Measurements from ENCODE around the gene PSMD14.

Gene PSMD14

DNA sequence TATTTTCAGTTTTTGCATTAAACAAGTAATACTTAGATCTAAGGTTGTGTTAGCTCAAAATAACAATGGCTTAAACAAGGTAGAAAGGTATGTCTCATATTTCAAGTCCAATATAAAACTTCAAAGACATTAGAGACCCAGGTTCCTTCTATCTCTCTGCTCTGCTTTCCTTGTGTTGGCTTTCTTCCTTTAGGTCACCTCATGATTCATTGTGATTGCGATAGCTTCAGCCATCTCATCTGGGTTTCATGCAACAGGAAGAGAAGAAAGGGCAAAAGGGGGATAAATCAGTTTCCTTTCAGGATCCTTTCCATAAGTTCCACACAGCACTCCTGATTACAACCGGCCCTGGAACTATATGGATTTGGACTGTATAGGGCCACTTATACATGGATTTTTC is 91.9 kb downstream of the PSMD14 start:
- TF ChIP-seq, protein P1, sequence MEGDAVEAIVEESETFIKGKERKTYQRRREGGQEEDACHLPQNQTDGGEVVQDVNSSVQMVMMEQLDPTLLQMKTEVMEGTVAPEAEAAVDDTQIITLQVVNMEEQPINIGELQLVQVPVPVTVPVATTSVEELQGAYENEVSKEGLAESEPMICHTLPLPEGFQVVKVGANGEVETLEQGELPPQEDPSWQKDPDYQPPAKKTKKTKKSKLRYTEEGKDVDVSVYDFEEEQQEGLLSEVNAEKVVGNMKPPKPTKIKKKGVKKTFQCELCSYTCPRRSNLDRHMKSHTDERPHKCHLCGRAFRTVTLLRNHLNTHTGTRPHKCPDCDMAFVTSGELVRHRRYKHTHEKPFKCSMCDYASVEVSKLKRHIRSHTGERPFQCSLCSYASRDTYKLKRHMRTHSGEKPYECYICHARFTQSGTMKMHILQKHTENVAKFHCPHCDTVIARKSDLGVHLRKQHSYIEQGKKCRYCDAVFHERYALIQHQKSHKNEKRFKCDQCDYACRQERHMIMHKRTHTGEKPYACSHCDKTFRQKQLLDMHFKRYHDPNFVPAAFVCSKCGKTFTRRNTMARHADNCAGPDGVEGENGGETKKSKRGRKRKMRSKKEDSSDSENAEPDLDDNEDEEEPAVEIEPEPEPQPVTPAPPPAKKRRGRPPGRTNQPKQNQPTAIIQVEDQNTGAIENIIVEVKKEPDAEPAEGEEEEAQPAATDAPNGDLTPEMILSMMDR (IDR thresholded peaks at IDR 0.05; ENCODE audit: low read depth, low read length, missing control alignments): no peak
- no peak for DNase-seq (ENCODE audit: low read depth)
- no peak overlapping the region for H3K4me3 ChIP-seq (ENCODE audit: low read depth, low read length)
- in situ Hi-C loops (cut with HindIII; ENCODE audit: low sequenced_read_pairs): no loop called here

DNA sequence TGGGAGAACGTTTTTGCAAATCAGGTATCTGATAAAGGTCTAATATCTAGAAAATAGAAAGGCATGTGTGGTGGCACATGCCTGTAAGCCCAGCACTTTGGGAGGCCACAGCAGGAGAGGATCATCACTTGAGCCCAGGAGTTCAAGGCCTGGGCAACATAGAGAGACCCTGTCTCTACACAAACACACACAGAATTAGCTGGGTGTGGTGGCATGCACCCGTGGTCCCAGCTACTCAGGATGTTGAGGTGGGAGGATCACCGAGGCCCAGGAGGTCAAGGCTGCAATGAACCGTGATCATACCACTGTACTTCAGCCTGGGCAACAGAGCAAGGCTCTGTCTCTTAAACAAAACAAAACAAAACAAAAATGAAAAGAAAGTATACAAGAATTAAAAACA is 94.1 kb downstream of the PSMD14 start:
- in situ Hi-C loops (cut with HindIII; ENCODE audit: low sequenced_read_pairs): no loop called here
- H3K4me3 ChIP-seq (ENCODE audit: low read depth, low read length): no peak overlapping the region
- TF ChIP-seq, protein P1 (IDR thresholded peaks at IDR 0.05; ENCODE audit: low read depth, low read length, missing control alignments): no peak
- no peak for DNase-seq (ENCODE audit: low read depth)

DNA sequence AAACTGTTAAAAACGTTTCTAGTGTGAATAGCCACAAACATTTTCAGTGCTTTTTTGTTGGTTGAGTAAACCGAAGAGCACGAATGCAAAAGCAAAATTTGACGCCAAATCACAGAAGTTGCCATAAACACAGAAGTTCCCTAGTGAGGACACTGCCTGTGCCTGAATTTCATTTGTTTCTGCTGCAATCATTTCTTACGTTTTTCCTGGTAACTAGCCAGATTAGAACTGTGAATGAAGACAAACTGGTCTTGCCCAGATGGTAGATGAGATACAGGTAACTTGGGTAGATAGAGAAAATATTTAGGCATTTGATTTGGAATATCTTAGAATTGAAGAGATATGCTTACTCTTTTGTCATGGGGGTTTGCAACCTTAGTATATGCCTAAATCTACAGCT is 98.1 kb downstream of the PSMD14 start:
- H3K4me3 ChIP-seq (ENCODE audit: low read depth, low read length): no peak overlapping the region
- TF ChIP-seq, protein P1 (IDR thresholded peaks at IDR 0.05; ENCODE audit: low read depth, low read length, missing control alignments): no peak
- in situ Hi-C loops (cut with HindIII; ENCODE audit: low sequenced_read_pairs): no loop called here
- DNase-seq (ENCODE audit: low read depth): no peak

DNA sequence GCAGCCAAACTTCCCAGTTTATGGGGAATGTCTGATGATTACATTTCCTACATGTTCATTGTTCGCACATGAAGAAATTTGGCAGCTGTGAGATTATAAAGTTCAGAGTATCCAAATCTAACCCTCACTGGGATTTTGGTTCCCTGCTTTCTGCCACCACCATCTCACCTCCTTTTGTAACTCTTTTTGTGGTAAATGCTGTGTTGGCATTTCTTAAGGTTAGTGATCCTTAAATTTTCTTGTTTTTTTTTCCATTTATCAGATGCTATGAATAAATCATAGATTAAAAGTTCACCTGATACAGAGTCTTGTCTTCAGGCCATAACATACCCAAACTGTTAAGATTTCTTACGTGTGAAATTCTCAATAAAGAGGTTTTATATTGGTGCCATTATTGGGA is 99.4 kb downstream of the PSMD14 start:
- H3K4me3 ChIP-seq (ENCODE audit: low read depth, low read length): no peak overlapping the region
- TF ChIP-seq, protein P1 (IDR thresholded peaks at IDR 0.05; ENCODE audit: low read depth, low read length, missing control alignments): no peak
- no peak for DNase-seq (ENCODE audit: low read depth)
- in situ Hi-C loops (cut with HindIII; ENCODE audit: low sequenced_read_pairs): no loop called here

DNA sequence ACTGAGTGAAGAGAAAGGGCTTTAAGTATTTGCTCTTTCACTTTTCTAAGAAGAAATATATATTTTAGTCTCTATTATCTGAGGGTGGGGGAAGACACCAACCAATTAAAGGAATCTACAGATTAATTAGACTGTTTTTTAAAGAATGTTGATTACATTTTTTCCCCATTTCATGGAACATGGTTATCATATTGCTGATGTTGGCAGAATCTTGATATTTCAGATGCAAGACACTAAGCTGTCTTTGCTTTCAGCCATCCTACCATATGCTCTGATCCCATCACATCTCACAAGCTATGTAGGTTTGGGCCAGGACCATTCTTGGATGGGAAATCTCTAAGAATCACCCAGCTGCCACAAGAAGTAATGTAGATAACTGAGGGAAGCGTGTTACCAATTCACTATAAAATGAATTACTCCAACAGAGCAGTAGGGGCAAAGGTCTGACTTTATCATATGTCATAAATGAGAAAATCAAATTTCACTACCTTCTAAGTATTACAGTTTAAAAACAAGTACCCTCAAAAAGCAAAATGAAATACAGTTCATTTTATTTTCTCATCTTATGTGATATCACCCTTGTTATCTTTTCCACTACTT is 101.2 kb downstream of the PSMD14 start:
- no peak for DNase-seq (ENCODE audit: low read depth)
- in situ Hi-C loops (cut with HindIII; ENCODE audit: low sequenced_read_pairs): no loop called here
- no peak overlapping the region for H3K4me3 ChIP-seq (ENCODE audit: low read depth, low read length)
- TF ChIP-seq, protein P1 (IDR thresholded peaks at IDR 0.05; ENCODE audit: low read depth, low read length, missing control alignments): no peak

DNA sequence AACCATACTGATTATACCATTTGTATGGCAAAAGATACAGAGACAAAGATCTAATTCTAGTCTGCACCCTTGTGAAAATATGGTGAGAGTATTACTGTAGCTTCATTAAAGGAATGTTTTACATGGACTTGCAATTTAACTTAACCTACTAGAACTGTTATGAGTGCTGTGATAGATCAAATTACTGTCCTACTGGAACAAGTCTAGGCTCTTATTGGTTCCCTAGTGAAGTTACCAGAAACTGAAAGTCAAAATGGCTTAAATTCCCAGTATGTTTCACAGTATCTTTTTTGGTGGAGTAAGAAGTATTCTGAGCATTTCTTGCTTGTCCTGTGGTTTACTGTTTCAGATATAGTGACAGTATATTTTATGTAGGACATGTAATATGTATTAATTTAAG is 104.1 kb downstream of the PSMD14 start:
- TF ChIP-seq, protein P1 (IDR thresholded peaks at IDR 0.05; ENCODE audit: low read depth, low read length, missing control alignments): no peak
- no peak for DNase-seq (ENCODE audit: low read depth)
- in situ Hi-C loops (cut with HindIII; ENCODE audit: low sequenced_read_pairs): no loop called here
- no peak overlapping the region for H3K4me3 ChIP-seq (ENCODE audit: low read depth, low read length)
